ENCODE data around the gene PRKAR1A.

The PRKAR1A gene

GRCh38 chr17:68600067-68600930 lies 88.1 kb downstream of the PRKAR1A start:
- peak; percentile 54 for DNase-seq (ENCODE audit: low spot score)
